ENCODE results near the gene COL26A1. TPM values are rescaled to one million over a fixed set of nuclear protein-coding genes. Genes with fewer than 3 reads are reported as not detected.
"Not testable (repeated sequence)": the region's sequence is repeated elsewhere in the genome, so short reads cannot be mapped to it uniquely, and the experiment has no call there.

Gene COL26A1
- total RNA-seq, 2 donors from 2014 or later, result 0.14 TPM; not detected in 1

DNA sequence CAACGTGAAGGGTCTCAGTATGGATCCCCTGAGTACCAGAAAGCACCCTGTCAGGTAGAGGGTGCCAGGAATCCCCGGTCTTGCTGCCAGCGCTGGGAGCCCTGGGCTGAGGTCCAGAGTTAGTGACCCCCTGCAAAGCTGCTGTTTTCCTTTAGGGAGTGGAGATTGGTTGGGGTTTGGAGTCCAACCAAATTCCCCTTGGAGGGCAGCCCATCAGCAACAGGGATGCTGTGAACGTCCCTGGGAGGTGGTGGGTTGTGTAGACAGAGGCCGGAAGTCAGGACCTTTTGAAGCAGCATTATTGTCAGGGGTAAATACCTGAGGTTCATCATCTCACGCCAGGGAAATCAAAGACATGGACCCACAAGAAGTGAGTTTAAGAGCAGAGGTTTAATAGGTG lies 104.2 kb downstream of the COL26A1 start:
- DNase-seq (ENCODE audit: low spot score), result no peak
- Histone ChIP-seq H3K4me1 (ENCODE audit: control insufficient read depth in 1 of 2, low read depth in 2 of 2) (no peaks in the 10 kb centered on the region), H3K27me3 (replicated peaks; ENCODE audit: insufficient read depth) (no peaks in the 10 kb centered on the region), H3K4me3 (no peak overlapping the region), H3K36me3 (no peaks in the 10 kb centered on the region), H3K27ac (no peak overlapping the region), H3K9me3 (no peaks in the 10 kb centered on the region)
- no peak for ATAC-seq (ENCODE audit: insufficient number of reproducible peaks, low FRiP score, low read depth)
- TF ChIP-seq, protein P1, sequence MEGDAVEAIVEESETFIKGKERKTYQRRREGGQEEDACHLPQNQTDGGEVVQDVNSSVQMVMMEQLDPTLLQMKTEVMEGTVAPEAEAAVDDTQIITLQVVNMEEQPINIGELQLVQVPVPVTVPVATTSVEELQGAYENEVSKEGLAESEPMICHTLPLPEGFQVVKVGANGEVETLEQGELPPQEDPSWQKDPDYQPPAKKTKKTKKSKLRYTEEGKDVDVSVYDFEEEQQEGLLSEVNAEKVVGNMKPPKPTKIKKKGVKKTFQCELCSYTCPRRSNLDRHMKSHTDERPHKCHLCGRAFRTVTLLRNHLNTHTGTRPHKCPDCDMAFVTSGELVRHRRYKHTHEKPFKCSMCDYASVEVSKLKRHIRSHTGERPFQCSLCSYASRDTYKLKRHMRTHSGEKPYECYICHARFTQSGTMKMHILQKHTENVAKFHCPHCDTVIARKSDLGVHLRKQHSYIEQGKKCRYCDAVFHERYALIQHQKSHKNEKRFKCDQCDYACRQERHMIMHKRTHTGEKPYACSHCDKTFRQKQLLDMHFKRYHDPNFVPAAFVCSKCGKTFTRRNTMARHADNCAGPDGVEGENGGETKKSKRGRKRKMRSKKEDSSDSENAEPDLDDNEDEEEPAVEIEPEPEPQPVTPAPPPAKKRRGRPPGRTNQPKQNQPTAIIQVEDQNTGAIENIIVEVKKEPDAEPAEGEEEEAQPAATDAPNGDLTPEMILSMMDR (IDR thresholded peaks at IDR 0.05), result no peak

DNA sequence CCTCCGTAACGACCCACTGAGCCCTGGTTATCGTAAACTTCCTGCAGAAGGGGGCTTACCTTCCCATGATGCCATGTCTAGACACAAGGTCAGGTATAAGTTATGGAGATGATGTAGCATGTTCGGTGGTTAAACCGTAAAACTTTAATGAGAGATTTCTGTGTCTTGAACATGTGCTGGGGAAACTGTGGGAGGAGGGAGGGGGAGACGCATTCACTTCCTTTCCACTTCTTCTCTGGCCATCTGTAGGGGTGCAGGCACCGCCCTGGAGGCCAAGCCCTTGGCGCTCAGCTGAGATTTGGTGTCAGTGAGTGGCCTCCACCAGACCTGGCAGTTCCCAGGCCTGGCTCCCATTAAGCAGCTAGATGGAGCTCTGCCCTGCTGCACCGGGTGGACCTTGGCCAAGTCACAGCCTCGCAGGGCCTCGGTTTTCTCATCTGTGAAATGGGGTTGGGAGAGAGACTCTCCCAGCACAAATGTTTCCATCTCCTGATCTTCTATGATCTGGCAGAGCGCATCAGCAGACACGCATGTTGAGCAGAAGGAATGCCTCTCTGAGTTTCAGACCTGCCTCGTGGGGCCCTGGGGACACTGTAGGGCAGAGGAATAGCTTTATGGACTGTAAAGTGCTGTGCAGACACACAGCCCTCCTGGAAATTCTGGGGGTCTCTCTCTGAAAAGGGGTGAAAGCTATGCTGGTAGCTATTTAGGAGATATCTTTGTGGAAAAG lies 106.0 kb downstream of the COL26A1 start:
- no peaks in the 10 kb centered on the region for H3K9me3 ChIP-seq
- H3K4me3 ChIP-seq, result no peak overlapping the region
- DNase-seq (ENCODE audit: low spot score) (no peak), ATAC-seq (ENCODE audit: insufficient number of reproducible peaks, low FRiP score, low read depth) (no peak)
- no peaks in the 10 kb centered on the region for H3K36me3 ChIP-seq
- no peaks in the 10 kb centered on the region for H3K27me3 ChIP-seq (replicated peaks; ENCODE audit: insufficient read depth)
- H3K4me1 ChIP-seq (ENCODE audit: control insufficient read depth in 1 of 2, low read depth in 2 of 2), result no peaks in the 10 kb centered on the region
- TF ChIP-seq, protein P1 (IDR thresholded peaks at IDR 0.05), result no peak
- no peak overlapping the region for H3K27ac ChIP-seq

GRCh38 chr7:101470668-101471487 lies 108.2 kb downstream of the COL26A1 start:
- no peak overlapping the region for H3K27ac ChIP-seq
- ATAC-seq (ENCODE audit: insufficient number of reproducible peaks, low FRiP score, low read depth) (no peak), DNase-seq (ENCODE audit: low spot score) (no peak)
- no peaks in the 10 kb centered on the region for H3K4me1 ChIP-seq (ENCODE audit: control insufficient read depth in 1 of 2, low read depth in 2 of 2)
- no peak overlapping the region for H3K4me3 ChIP-seq
- no peaks in the 10 kb centered on the region for H3K9me3 ChIP-seq
- no peaks in the 10 kb centered on the region for H3K27me3 ChIP-seq (replicated peaks; ENCODE audit: insufficient read depth)
- TF ChIP-seq, protein P1 (IDR thresholded peaks at IDR 0.05), result no peak
- no peaks in the 10 kb centered on the region for H3K36me3 ChIP-seq

- no peak overlapping the region for H3K27ac ChIP-seq
- peaks cover 5% of the 10 kb centered on the region for H3K9me3 ChIP-seq
- no peaks in the 10 kb centered on the region for H3K4me1 ChIP-seq (ENCODE audit: control insufficient read depth in 1 of 2, low read depth in 2 of 2)
- no peak overlapping the region for H3K4me3 ChIP-seq
- DNase-seq (ENCODE audit: low spot score), result no peak
- H3K36me3 ChIP-seq, result no peaks in the 10 kb centered on the region
- ATAC-seq (ENCODE audit: insufficient number of reproducible peaks, low FRiP score, low read depth), result no peak
- no peaks in the 10 kb centered on the region for H3K27me3 ChIP-seq (replicated peaks; ENCODE audit: insufficient read depth)
- TF ChIP-seq, protein P1 (IDR thresholded peaks at IDR 0.05), result no peak
Observed at GRCh38 chr7:101474178-101474577, 111.5 kb downstream of the COL26A1 start.

DNA sequence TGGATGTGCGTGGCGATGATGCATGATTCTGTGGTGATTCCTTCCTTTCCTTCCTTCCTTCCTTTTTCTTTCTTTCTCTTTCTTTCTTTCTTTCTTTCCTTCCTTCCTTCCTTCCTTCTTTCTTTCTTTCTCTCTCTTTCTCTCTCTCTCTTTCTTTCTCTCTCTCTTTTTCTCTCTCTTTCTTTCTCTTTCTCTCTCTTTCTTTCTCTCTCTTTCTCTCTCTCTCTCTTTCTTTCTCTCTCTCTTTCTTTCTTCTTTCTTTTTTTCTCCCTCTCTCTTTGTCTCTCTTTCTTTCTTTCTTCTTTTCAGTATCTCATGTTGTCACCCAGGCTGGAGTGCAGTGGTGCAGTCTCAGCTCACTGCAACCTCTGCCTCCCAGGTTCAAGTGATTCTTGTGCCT lies 113.0 kb downstream of the COL26A1 start:
- not testable (repeated sequence) for H3K9me3 ChIP-seq; ATAC-seq (ENCODE audit: insufficient number of reproducible peaks, low FRiP score, low read depth); H3K4me1 ChIP-seq (ENCODE audit: control insufficient read depth in 1 of 2, low read depth in 2 of 2); DNase-seq (ENCODE audit: low spot score); H3K36me3 ChIP-seq; H3K27me3 ChIP-seq (replicated peaks; ENCODE audit: insufficient read depth); H3K4me3 ChIP-seq; H3K27ac ChIP-seq
